GM23248 (cell line): ENCODE results near the gene GRAMD1A.

Source experiments
- EZH2 ChIP-seq: fragments of 200-600 bp; sonication (generic); IDR thresholded peaks from 2 replicates; pipeline ENCODE4 v1.6.1; 2018; ENCODE audit warnings: antibody characterized with exemption, mild to moderate bottlenecking; ENCODE audit not compliant: insufficient read depth, poor library complexity, severe bottlenecking
- EZH2phosphoT487 ChIP-seq: fragments of 200-600 bp; sonication (generic); IDR thresholded peaks from 2 replicates; pipeline ENCODE4 v1.6.1; 2018; ENCODE audit warnings: antibody characterized with exemption, moderate library complexity, mild to moderate bottlenecking, low read depth; ENCODE audit not compliant: insufficient read depth

DNA sequence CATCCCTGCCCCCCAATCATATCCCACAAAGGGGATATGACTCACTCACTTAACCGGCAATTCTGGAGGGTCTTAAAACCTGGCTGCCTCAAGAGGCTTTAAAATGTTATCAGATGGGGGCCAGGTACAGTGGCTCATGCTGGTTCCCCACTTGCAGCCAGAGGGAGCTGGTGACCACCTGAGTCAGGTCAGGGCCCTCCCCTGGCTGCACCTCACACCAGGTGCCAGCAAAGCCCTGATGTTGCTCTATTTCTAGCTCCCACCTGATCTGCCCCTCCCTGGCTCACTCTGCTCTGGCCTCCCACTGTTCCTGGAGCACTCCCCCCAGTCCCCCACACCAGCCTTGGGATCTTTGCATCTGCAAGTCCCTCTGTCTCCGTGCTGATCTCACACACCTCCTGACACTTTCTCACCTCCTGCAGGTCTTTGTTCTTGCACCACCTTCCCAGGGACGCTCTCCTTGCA is 55.6 kb downstream of the GRAMD1A start:
- no peak for TF ChIP-seq EZH2phosphoT487
- TF ChIP-seq EZH2, result no peak
